H1 (cell line): ENCODE results near the gene SNX3.

Source experiments
- CBX5 ChIP-seq: fragments of 300-800, 300-1000 bp; sonication (generic); IDR thresholded peaks from 2 replicates; pipeline ENCODE4 v1.7.1; 2016; ENCODE audit warnings: antibody characterized with exemption, low read length, low read depth
- CTCF ChIP-seq, 3 experiments: IDR thresholded peaks; 1 replicate in 2 of 3; 2 replicates in 1 of 3; pipeline versions ENCODE4 v1.5.1 to v1.6.1; 2011; ENCODE audit warnings: low read length in 3 of 3, mild to moderate bottlenecking in 3 of 3, inconsistent platforms in 2 of 3, low read depth in 1 of 3, moderate library complexity in 1 of 3; ENCODE audit not compliant: insufficient read depth in 1 of 3; ENCODE audit errors: control extremely low read depth in 1 of 3
- HDAC2 ChIP-seq, 2 experiments: fragments of 300-600 bp in 1 of 2; sonication (generic) in 1 of 2; IDR thresholded peaks; 2 replicates each; pipeline ENCODE4 v1.6.1; 2011 to 2012; ENCODE audit warnings: low read depth in 2 of 2, low read length in 2 of 2, mild to moderate bottlenecking in 2 of 2, moderate library complexity in 2 of 2, borderline replicate concordance in 1 of 2, inconsistent platforms in 1 of 2
- JUND ChIP-seq: IDR thresholded peaks from 2 replicates; pipeline ENCODE4 v1.6.1; 2011; ENCODE audit warnings: mild to moderate bottlenecking, improper control_type of control experiment, low read length
- KDM1A ChIP-seq: fragments of 200-600, 300-600 bp; sonication (generic); IDR thresholded peaks from 2 replicates; pipeline ENCODE4 v1.7.1; 2016; ENCODE audit warnings: mild to moderate bottlenecking, low read length, borderline replicate concordance
- PHF8 ChIP-seq: fragments of 200-600 bp; sonication (generic); conservative IDR thresholded peaks from 2 replicates; pipeline ENCODE4 v1.7.1; 2012; ENCODE audit warnings: low read depth, mild to moderate bottlenecking, inconsistent platforms, low read length, moderate library complexity
- POLR2A ChIP-seq, 2 experiments: IDR thresholded peaks; 1 replicate in 1 of 2; 2 replicates in 1 of 2; pipeline ENCODE4 v1.6.1; 2011; ENCODE audit warnings: low read depth in 2 of 2, low read length in 2 of 2, mild to moderate bottlenecking in 2 of 2; ENCODE audit errors: control extremely low read depth in 1 of 2
- POLR2AphosphoS5 ChIP-seq: IDR thresholded peaks from 2 replicates; pipeline ENCODE4 v1.6.1; 2011; ENCODE audit warnings: low read depth, low read length
- RBBP5 ChIP-seq: IDR thresholded peaks from 2 replicates; pipeline ENCODE4 v1.7.1; 2012; ENCODE audit warnings: low read depth, mild to moderate bottlenecking, inconsistent platforms, low read length, moderate library complexity, borderline replicate concordance
- RXRA ChIP-seq: IDR thresholded peaks from 2 replicates; pipeline ENCODE4 v1.6.1; 2011; ENCODE audit warnings: low read depth, mild to moderate bottlenecking, low read length, moderate library complexity; ENCODE audit not compliant: insufficient read depth
- TAF1 ChIP-seq: IDR thresholded peaks from 2 replicates; pipeline ENCODE4 v1.6.1; 2011; ENCODE audit warnings: mild to moderate bottlenecking, low read depth, low read length
- YY1 ChIP-seq: IDR thresholded peaks from 2 replicates; pipeline ENCODE4 v1.6.1; 2011; ENCODE audit warnings: low read depth, mild to moderate bottlenecking, low read length
- ZNF274 ChIP-seq: IDR thresholded peaks from 2 replicates; pipeline ENCODE4 v1.7.0; 2012; ENCODE audit warnings: low read length, borderline replicate concordance; ENCODE audit errors: extremely low read depth
- TF ChIP-seq, protein P1 (sequence below): IDR thresholded peaks from 2 replicates; pipeline ENCODE4 v1.6.1; 2011; ENCODE audit warnings: low read depth, mild to moderate bottlenecking, low read length; ENCODE audit not compliant: insufficient read depth

DNA sequence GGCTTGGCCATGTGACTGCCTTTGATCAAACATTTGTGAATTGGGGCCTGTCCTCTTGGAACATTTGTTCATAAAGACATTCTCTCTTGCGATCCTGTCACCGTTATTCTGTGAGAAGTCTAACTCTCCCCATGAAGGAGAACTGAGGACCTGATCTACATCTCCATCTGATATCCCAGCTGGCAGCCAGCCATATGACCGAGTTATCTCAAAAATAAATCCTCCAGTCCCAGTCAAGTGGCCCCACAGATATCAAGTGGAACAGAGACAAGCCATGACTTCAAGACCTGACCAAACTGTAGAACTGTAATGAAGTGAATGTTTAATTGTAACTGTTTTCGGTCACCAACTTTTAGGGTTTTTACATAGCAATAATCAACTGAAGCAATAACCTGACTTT, 25.7 kb downstream of the SNX3 start:
- TF ChIP-seq KDM1A: no peak
- no peak for TF ChIP-seq CTCF (IDR thresholded peaks at IDR 0.05; ENCODE audit: control extremely low read depth in 1 of 3, insufficient read depth in 1 of 3, low read depth in 1 of 3, low read length in 3 of 3)
- TF ChIP-seq, protein P1, sequence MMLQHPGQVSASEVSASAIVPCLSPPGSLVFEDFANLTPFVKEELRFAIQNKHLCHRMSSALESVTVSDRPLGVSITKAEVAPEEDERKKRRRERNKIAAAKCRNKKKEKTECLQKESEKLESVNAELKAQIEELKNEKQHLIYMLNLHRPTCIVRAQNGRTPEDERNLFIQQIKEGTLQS: no peak
- no peak for TF ChIP-seq JUND
- no peak for TF ChIP-seq RXRA
- no peak for TF ChIP-seq RBBP5
- no peak for TF ChIP-seq ZNF274
- TF ChIP-seq CBX5: no peak
- no peak for TF ChIP-seq POLR2A (IDR thresholded peaks at IDR 0.05; ENCODE audit: control extremely low read depth in 1 of 2, low read depth in 2 of 2, low read length in 2 of 2)
- no peak for TF ChIP-seq PHF8
- no peak for TF ChIP-seq HDAC2 (IDR thresholded peaks at IDR 0.05; ENCODE audit: borderline replicate concordance in 1 of 2, low read depth in 2 of 2, low read length in 2 of 2)
- no peak for TF ChIP-seq TAF1
- TF ChIP-seq POLR2AphosphoS5: no peak
- TF ChIP-seq YY1: no peak
